ENCODE measurements around the gene PREX1. TPM values are rescaled to one million over a fixed set of nuclear protein-coding genes. Genes with fewer than 3 reads are reported as not detected.

Gene PREX1
- total and polyA plus RNA-seq, 2 donors from 2014 or later, result 8.5 to 38.2 TPM

DNA sequence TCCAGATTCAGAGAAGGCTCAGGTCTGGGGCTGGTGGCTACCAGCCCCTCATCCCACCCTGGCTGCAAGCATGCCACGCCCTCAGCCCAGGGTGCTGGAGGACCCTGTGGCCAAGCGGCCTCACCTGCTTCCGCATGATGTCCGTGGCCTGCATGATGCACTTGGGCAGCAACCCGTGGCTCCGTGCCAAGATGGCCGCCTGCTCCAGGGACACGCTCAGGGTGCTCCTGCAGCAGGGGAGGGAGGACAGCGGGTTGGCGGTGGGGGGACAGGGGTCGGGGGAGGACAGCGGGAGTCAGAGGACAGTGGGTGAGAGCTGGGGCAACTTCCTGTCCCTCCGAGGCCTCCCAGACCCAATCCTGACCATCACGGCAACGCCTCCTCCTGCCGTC, 200.1 kb downstream of the PREX1 start:
- TF ChIP-seq, protein P1, sequence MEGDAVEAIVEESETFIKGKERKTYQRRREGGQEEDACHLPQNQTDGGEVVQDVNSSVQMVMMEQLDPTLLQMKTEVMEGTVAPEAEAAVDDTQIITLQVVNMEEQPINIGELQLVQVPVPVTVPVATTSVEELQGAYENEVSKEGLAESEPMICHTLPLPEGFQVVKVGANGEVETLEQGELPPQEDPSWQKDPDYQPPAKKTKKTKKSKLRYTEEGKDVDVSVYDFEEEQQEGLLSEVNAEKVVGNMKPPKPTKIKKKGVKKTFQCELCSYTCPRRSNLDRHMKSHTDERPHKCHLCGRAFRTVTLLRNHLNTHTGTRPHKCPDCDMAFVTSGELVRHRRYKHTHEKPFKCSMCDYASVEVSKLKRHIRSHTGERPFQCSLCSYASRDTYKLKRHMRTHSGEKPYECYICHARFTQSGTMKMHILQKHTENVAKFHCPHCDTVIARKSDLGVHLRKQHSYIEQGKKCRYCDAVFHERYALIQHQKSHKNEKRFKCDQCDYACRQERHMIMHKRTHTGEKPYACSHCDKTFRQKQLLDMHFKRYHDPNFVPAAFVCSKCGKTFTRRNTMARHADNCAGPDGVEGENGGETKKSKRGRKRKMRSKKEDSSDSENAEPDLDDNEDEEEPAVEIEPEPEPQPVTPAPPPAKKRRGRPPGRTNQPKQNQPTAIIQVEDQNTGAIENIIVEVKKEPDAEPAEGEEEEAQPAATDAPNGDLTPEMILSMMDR (IDR thresholded peaks at IDR 0.05; ENCODE audit: borderline replicate concordance, extremely low read depth, insufficient read depth), result no peak
- peak in 1 of 5 donors; percentile 78 for DNase-seq
- Histone ChIP-seq H3K27ac (ENCODE audit: low read depth in 2 of 2, low read length in 2 of 2) (no peak overlapping the region), H3K36me3 (ENCODE audit: control insufficient read depth in 2 of 3, insufficient read depth in 3 of 3, low read length in 3 of 3) (no peaks in the 10 kb centered on the region), H3K9me3 (ENCODE audit: control insufficient read depth in 2 of 3, insufficient read depth in 1 of 3, low read length in 3 of 3) (no peaks in the 10 kb centered on the region), H3K4me3 (ENCODE audit: low read length in 3 of 3) (no peak overlapping the region), H3K27me3 (ENCODE audit: control insufficient read depth, insufficient read depth, low read length) (no peaks in the 10 kb centered on the region), H3K4me1 (ENCODE audit: control insufficient read depth in 2 of 3, insufficient read depth in 2 of 3, low read depth in 1 of 3, low read length in 3 of 3) (no peaks in the 10 kb centered on the region), H3K9ac (ENCODE audit: low read length in 3 of 3) (no peak overlapping the region)
- intact Hi-C loops (cut with DNase I), result no loop called here
- no peak for FAIRE-seq

DNA sequence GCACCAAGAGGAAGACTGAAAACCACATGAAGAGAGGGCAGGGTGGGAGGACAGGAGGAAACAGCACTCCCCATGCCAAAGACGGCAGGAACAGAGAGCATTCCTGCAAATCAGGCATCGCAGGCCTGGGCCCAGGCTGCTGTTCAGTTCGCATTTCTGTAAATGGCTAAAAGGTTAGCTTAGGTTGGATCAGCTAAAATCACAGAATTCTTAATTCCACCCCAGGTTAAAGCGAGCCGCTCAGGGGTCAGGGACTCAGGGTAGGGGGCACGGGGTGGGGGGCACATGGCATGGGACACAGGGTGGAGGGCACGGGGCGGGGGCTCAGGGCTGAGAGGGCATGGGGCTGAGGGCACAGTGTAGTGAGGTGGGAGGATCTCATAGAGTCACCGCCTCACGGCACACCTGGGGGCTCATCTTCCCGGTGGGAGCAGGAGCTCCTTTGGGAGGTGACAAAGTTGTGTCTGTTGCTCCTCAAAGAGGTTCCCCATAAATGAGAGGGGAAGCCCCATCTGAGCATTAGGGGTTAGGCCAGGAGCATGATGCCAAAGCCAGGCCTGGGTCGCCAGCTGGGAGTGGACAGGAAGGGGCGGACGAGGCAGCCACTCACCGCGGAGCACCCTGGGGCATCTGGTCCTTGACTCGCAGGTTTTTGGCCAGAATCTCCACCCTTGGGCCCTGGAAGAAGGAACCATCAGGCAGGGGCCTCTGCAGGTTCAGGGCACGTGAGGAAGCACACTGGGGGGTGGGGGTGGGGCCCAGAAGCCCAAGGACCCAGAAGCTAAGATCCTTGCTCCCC, 200.7 kb downstream of the PREX1 start:
- no peaks in the 10 kb centered on the region for H3K36me3 ChIP-seq (ENCODE audit: control insufficient read depth in 2 of 3, insufficient read depth in 3 of 3, low read length in 3 of 3)
- no peaks in the 10 kb centered on the region for H3K4me1 ChIP-seq (ENCODE audit: control insufficient read depth in 2 of 3, insufficient read depth in 2 of 3, low read depth in 1 of 3, low read length in 3 of 3)
- intact Hi-C loops (cut with DNase I), result no loop called here
- no peak overlapping the region for H3K27ac ChIP-seq (ENCODE audit: low read depth in 2 of 2, low read length in 2 of 2)
- FAIRE-seq (no peak), DNase-seq (peak in 1 of 5 donors; percentile 56)
- TF ChIP-seq, protein P1 (IDR thresholded peaks at IDR 0.05; ENCODE audit: borderline replicate concordance, extremely low read depth, insufficient read depth), result no peak
- H3K27me3 ChIP-seq (ENCODE audit: control insufficient read depth, insufficient read depth, low read length), result no peaks in the 10 kb centered on the region
- H3K4me3 ChIP-seq (ENCODE audit: low read length in 3 of 3), result no peak overlapping the region
- no peaks in the 10 kb centered on the region for H3K9me3 ChIP-seq (ENCODE audit: control insufficient read depth in 2 of 3, insufficient read depth in 1 of 3, low read length in 3 of 3)
- no peak overlapping the region for H3K9ac ChIP-seq (ENCODE audit: low read length in 3 of 3)

DNA sequence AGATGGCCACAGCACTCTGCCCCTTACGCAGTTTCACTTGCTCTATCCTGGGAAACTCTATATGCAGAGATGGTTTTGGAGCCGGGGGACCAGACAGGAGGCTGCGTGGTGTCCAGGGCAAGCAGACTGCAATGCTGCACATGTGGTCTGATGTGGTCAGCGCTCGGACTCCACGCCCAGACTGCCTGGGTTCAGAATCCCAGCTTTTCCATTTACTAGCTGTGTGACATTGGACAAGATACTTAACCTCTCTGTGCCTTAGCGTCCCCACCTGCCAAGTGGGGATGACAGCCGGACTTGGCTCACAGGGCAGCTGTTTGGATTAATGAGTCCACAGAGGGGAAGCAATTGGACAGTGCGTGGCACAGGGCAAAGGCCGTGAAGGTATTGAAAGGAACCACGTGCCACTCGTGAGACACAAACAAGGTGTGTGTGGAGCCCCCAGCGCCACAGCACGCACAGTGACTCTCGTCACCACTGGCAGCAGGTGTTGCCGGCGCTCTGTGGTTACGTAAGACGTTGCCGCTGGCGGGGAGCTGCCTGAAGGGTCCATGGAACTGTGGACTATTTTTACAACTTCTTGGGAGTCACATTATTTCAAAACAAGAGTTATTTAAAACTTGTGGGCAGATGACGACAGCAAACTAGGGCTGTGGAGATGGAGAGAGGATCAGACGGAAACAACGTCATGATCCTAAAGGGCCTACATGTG, 201.4 kb downstream of the PREX1 start:
- Histone ChIP-seq H3K9ac (ENCODE audit: low read length in 3 of 3) (no peak overlapping the region), H3K27ac (ENCODE audit: low read depth in 2 of 2, low read length in 2 of 2) (no peak overlapping the region), H3K9me3 (ENCODE audit: control insufficient read depth in 2 of 3, insufficient read depth in 1 of 3, low read length in 3 of 3) (no peaks in the 10 kb centered on the region), H3K4me1 (ENCODE audit: control insufficient read depth in 2 of 3, insufficient read depth in 2 of 3, low read depth in 1 of 3, low read length in 3 of 3) (peaks cover 0 to 2% (median under 1%) of the 10 kb centered on the region in 3 donors), H3K4me3 (ENCODE audit: low read length in 3 of 3) (no peak overlapping the region), H3K27me3 (ENCODE audit: control insufficient read depth, insufficient read depth, low read length) (no peaks in the 10 kb centered on the region), H3K36me3 (ENCODE audit: control insufficient read depth in 2 of 3, insufficient read depth in 3 of 3, low read length in 3 of 3) (no peaks in the 10 kb centered on the region)
- FAIRE-seq (no peak), DNase-seq (peak in 1 of 5 donors; percentile 51)
- intact Hi-C loops (cut with DNase I), result no loop called here
- TF ChIP-seq, protein P1 (IDR thresholded peaks at IDR 0.05; ENCODE audit: borderline replicate concordance, extremely low read depth, insufficient read depth), result no peak

Data from kidney (tissue), 14 donors.